OCI-LY1 (cell line): ENCODE results near the gene AXIN1.

Experiments used
- CTCF ChIP-seq: fragments of 200-600 bp; sonication (generic), shearing (Covaris generic); IDR thresholded peaks from 2 replicates; pipeline ENCODE4 v1.5.1; 2017; ENCODE audit warnings: mild to moderate bottlenecking, antibody characterized with exemption, low read length, moderate library complexity, mixed read lengths
- EZH2 ChIP-seq: fragments of 200-600 bp; sonication (generic), shearing (Covaris generic); IDR thresholded peaks from 2 replicates; pipeline ENCODE4 v1.8.0; 2017; ENCODE audit warnings: borderline replicate concordance, mixed run types, mild to moderate bottlenecking, antibody characterized with exemption, low read length, moderate library complexity, mixed read lengths

GRCh38 chr16:397135-397661 is 44.7 kb upstream of the AXIN1 start, which contains the start of gene NME4:
- TF ChIP-seq CTCF (no peak), EZH2 (no peak)
